Lower lobe of right lung (tissue), 2 donors: ENCODE data around the gene GJA10. TPM values are rescaled to one million over a fixed set of nuclear protein-coding genes. Genes with fewer than 3 reads are reported as not detected.

Experiments
- ATAC-seq, 2 donors: fragments of 200-7000 bp; cut with Tn5 transposase; one replicate each; pipeline ENCODE4 v1.9.1; 2020 to 2022; ENCODE audit warnings: mild to moderate bottlenecking in 2 of 2, moderate library complexity in 2 of 2
- DNase-seq: peaks from one replicate; pipeline ENCODE4 v3.0.0-alpha.2; 2020
- H3K27ac ChIP-seq: fragments of 200-600 bp; one replicate; pipeline ENCODE4 v1.8.0; 2022
- H3K27me3 ChIP-seq: fragments of 200-600 bp; one replicate; pipeline ENCODE4 v1.8.0; 2022; ENCODE audit warnings: low read depth
- H3K36me3 ChIP-seq: fragments of 200-600 bp; one replicate; pipeline ENCODE4 v1.8.0; 2022; ENCODE audit warnings: mild to moderate bottlenecking
- H3K4me1 ChIP-seq: fragments of 200-600 bp; one replicate; pipeline ENCODE4 v1.8.0; 2022
- H3K4me3 ChIP-seq: fragments of 200-600 bp; one replicate; pipeline ENCODE4 v1.8.0; 2022; ENCODE audit warnings: mild to moderate bottlenecking
- H3K9me3 ChIP-seq: fragments of 200-600 bp; one replicate; pipeline ENCODE4 v1.8.0; 2022
- CTCF ChIP-seq: fragments of 200-600 bp; IDR thresholded peaks from one replicate; pipeline ENCODE4 v1.8.0; 2022; ENCODE audit warnings: antibody characterized with exemption, mild to moderate bottlenecking
- intact Hi-C: fragments of 100-400 bp; cut with DNase I; formaldehyde crosslinking; loops from one replicate; pipeline ENCODE4 v1.11.0; 2022
- total RNA-seq: library from RNA; stranded (reverse); fragmentation: NEBNext Ultra II Directional; extraction: Animal tissue kit (Norgen Biotek cat#: 25700); gene quantifications from one replicate; pipeline ENCODE4 v1.2.1, GENCODE V29; 2021
- donor health status: DM: no; HTN: yes; CAD: no; lungs with severe emphysema.

GJA10 gene
- total RNA-seq, 1 donor from 2014 or later, result not detected

- intact Hi-C loops, result loop anchor here (10.0 kb wide), 2 partner anchors 452 to 532 kb away; no protein-coding TSS in a partner anchor
- DNase-seq, result no peak
- ATAC-seq, result no peak
- Histone ChIP-seq H3K36me3 (no peaks in the 10 kb centered on the region), H3K4me3 (no peak overlapping the region), H3K27ac (no peak overlapping the region), H3K27me3 (no peaks in the 10 kb centered on the region), H3K4me1 (peaks cover 13% of the 10 kb centered on the region), H3K9me3 (no peaks in the 10 kb centered on the region)
- no peak for TF ChIP-seq CTCF
Observed at GRCh38 chr6:89942601-89943000, 48.3 kb downstream of the GJA10 start.

GRCh38 chr6:89944181-89944755 is 50.0 kb downstream of the GJA10 start:
- no peaks in the 10 kb centered on the region for H3K9me3 ChIP-seq
- H3K4me1 ChIP-seq, result peaks cover 13% of the 10 kb centered on the region
- intact Hi-C loops, result loop anchor here (10.0 kb wide), 2 partner anchors 451 to 531 kb away; no protein-coding TSS in a partner anchor
- TF ChIP-seq CTCF, result no peak
- no peaks in the 10 kb centered on the region for H3K36me3 ChIP-seq
- no peak overlapping the region for H3K27ac ChIP-seq
- no peak overlapping the region for H3K4me3 ChIP-seq
- no peak for DNase-seq
- ATAC-seq, result no peak
- no peaks in the 10 kb centered on the region for H3K27me3 ChIP-seq

GRCh38 chr6:89944826-89945407 is 50.6 kb downstream of the GJA10 start:
- H3K9me3 ChIP-seq, result no peaks in the 10 kb centered on the region
- no peak overlapping the region for H3K27ac ChIP-seq
- ATAC-seq (no peak), DNase-seq (no peak)
- peak; percentile 36 for TF ChIP-seq CTCF
- intact Hi-C loops, result loop anchor here (10.0 kb wide), 2 partner anchors 450 to 530 kb away; no protein-coding TSS in a partner anchor
- H3K27me3 ChIP-seq, result no peaks in the 10 kb centered on the region
- H3K36me3 ChIP-seq, result no peaks in the 10 kb centered on the region
- H3K4me3 ChIP-seq, result no peak overlapping the region
- peaks cover 13% of the 10 kb centered on the region for H3K4me1 ChIP-seq

Other genes with a start within 250 kb of the GJA10 start
- gene MDN1, start 74.7 kb upstream of the GJA10 start, total RNA-seq, result 29.6 TPM
- gene CASP8AP2, start 64.6 kb upstream of the GJA10 start, total RNA-seq, result 18.3 TPM